Psoas muscle (tissue), 8 donors: ENCODE results near the gene ZNF286A. TPM values are rescaled to one million over a fixed set of nuclear protein-coding genes. Genes with fewer than 3 reads are reported as not detected.

Experiments used
- ATAC-seq, 4 donors: fragments of 200-7000 bp; cut with Tn5 transposase; one replicate each; pipeline ENCODE4 v1.9.1; 2020; ENCODE audit warnings: moderate library complexity in 3 of 4, mild to moderate bottlenecking in 2 of 4
- DNase-seq, 2 donors: peaks; one replicate each; pipeline ENCODE4 v3.0.0-alpha.2; 2020
- H3K27ac ChIP-seq: fragments of 200-600 bp; one replicate; pipeline ENCODE4 v1.8.0; 2022
- H3K27me3 ChIP-seq, 3 donors: fragments of 200-600 bp in 1 of 3; one replicate each; pipeline versions ENCODE4 v1.6.1 to v1.8.0; 2013 to 2022; ENCODE audit warnings: low read length in 2 of 3, mild to moderate bottlenecking in 2 of 3, moderate library complexity in 1 of 3; ENCODE audit not compliant: insufficient read depth in 3 of 3
- H3K36me3 ChIP-seq, 2 donors: fragments of 200-600 bp in 1 of 2; one replicate each; pipeline versions ENCODE4 v1.6.1 to v1.8.0; 2013 to 2022; ENCODE audit warnings: low read depth in 1 of 2, mild to moderate bottlenecking in 1 of 2, moderate library complexity in 1 of 2; ENCODE audit not compliant: insufficient read depth in 1 of 2
- H3K4me1 ChIP-seq: fragments of 200-600 bp; one replicate; pipeline ENCODE4 v1.8.0; 2022
- H3K4me3 ChIP-seq: fragments of 200-600 bp; one replicate; pipeline ENCODE4 v1.8.0; 2022; ENCODE audit warnings: mild to moderate bottlenecking
- H3K9me3 ChIP-seq: fragments of 200-600 bp; one replicate; pipeline ENCODE4 v1.8.0; 2022
- WGBS, 3 donors: extraction: QIAGEN DNeasy Blood & Tissue Kit; methylation state at CpG; one replicate each; pipeline versions ENCODE4 v1.1.6 to v1.1.7; 2013; 5-methylcytosine and 5-hydroxymethylcytosine counted together
- intact Hi-C, 2 donors: fragments of 100-400 bp; cut with DNase I; formaldehyde crosslinking; loops; one replicate each; pipeline versions ENCODE4 v1.11.0 to v1.14.2; 2022
- polyA plus RNA-seq, 3 donors: library from polyadenylated mRNA; stranded (reverse); fragments of 200-250 nt; gene quantifications; one replicate each; pipeline ENCODE4 v1.2.3, GENCODE V29; 2013
- total RNA-seq, 4 donors: library from RNA; stranded (reverse); fragmentation: NEBNext Ultra II Directional in 2 of 4; extraction: Animal tissue kit (Norgen Biotek cat#: 25700) in 2 of 4; gene quantifications; one replicate each; pipeline versions ENCODE4 v1.2.1 to v1.2.4, GENCODE V29; 2021 to 2023
- TF ChIP-seq, protein P1 (sequence below): fragments of 200-600 bp; IDR thresholded peaks from one replicate; pipeline ENCODE4 v1.8.0; 2022; ENCODE audit warnings: antibody characterized with exemption
- donor health status: healthy with polysubstance abuse.
- donor health status: DM: no; HTN: no; CAD: no; lungs with moderate emphysema.
- donor health status: Bipolar disorder and iron deficiency.
- donor health status: healthy.
- donor health status: DM: yes; HTN: yes; CAD: no.
- donor health status: DM: no; HTN: no; CAD: no.
- donor health status: DM: no; HTN: no; CAD: no.
- donor health status: DM: yes; HTN: yes; CAD: no.

The ZNF286A gene
- total and polyA plus RNA-seq, 7 donors: 3.2 to 11.8 (median 6.5) TPM

DNA sequence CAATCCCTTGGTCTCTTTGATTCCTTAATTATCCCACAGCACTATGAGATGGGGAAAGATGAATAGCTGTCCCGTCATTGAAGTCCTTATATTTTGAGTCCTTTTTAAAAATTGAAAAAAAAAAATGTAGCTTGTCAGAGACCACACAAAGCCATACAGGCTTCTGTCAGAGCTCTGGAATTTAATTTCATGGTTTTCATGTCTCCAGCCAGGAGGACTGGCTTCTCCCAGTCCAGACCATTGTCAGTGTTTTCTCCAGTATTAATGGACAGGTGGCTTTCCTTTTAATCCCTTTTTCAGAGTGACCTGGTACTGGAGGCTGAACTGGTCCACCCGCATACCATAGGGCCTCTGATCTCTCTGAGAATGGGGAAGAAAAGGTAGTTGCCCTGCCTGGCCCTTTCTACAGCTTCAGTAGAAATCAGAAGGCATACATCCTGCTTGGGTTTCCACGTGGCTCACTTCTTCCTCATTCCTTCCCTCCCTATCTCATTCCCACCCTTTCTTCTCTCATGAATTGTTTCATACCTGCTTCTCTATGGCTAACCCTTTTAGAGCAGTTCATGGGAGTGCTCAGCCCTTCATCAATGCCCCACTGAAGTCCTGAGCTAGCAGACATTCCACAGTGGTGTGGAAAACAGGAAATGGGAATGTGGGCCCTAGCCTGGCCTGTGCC, 44.5 kb upstream of the ZNF286A start:
- Histone ChIP-seq H3K36me3 (peaks cover 0 to 3% of the 10 kb centered on the region in 2 donors), H3K4me3 (no peak overlapping the region), H3K4me1 (no peaks in the 10 kb centered on the region), H3K9me3 (no peaks in the 10 kb centered on the region), H3K27ac (no peak overlapping the region), H3K27me3 (no peaks in the 10 kb centered on the region)
- WGBS, 3 donors: 55 to 61% (median 57%) methylated on average over 3 of the region's 3 CpGs
- no peak for ATAC-seq
- intact Hi-C loops: no loop called here
- DNase-seq: no peak
- TF ChIP-seq, protein P1, sequence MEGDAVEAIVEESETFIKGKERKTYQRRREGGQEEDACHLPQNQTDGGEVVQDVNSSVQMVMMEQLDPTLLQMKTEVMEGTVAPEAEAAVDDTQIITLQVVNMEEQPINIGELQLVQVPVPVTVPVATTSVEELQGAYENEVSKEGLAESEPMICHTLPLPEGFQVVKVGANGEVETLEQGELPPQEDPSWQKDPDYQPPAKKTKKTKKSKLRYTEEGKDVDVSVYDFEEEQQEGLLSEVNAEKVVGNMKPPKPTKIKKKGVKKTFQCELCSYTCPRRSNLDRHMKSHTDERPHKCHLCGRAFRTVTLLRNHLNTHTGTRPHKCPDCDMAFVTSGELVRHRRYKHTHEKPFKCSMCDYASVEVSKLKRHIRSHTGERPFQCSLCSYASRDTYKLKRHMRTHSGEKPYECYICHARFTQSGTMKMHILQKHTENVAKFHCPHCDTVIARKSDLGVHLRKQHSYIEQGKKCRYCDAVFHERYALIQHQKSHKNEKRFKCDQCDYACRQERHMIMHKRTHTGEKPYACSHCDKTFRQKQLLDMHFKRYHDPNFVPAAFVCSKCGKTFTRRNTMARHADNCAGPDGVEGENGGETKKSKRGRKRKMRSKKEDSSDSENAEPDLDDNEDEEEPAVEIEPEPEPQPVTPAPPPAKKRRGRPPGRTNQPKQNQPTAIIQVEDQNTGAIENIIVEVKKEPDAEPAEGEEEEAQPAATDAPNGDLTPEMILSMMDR: no peak

GRCh38 chr17:15657868-15658267, 41.7 kb upstream of the ZNF286A start:
- ATAC-seq: no peak

DNA sequence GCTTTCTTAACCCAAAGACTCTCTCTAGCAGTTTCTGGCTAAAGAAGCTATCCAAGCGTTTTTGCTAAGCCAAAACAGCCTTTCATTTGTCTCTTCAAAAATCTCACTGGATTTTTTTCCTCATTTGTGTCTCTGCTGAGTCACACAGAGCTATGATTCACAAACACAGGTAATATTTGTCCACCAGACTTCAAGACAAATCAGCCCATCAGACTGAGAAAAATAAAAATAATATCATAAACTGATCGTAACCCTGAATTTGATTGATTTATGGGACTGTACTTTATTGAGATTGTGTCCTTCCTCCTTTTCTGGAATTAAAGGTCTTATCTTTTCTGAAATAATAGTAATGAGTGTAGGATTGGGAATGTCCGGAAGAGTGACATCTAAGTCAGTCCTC, 41.3 kb upstream of the ZNF286A start:
- Histone ChIP-seq H3K27me3 (no peaks in the 10 kb centered on the region), H3K27ac (no peak overlapping the region), H3K9me3 (no peaks in the 10 kb centered on the region), H3K4me1 (no peaks in the 10 kb centered on the region), H3K4me3 (no peak overlapping the region), H3K36me3 (peaks cover 0 to 3% of the 10 kb centered on the region in 2 donors)
- DNase-seq (no peak), ATAC-seq (no peak)
- TF ChIP-seq, protein P1: no peak
- intact Hi-C loops: no loop called here
- 88 to 93% (median 92%) methylated on average over 3 of the region's 3 CpGs for WGBS, 3 donors

More at GRCh38 chr17:15657868-15658267, 41.7 kb upstream of the ZNF286A start:
- no peaks in the 10 kb centered on the region for H3K4me1 ChIP-seq
- no peak overlapping the region for H3K27ac ChIP-seq
- no peaks in the 10 kb centered on the region for H3K27me3 ChIP-seq
- no peaks in the 10 kb centered on the region for H3K9me3 ChIP-seq
- intact Hi-C loops: no loop called here
- DNase-seq: no peak
- H3K4me3 ChIP-seq: no peak overlapping the region
- TF ChIP-seq, protein P1: no peak
- H3K36me3 ChIP-seq: peaks cover 0 to 3% of the 10 kb centered on the region in 2 donors

GRCh38 chr17:15659236-15659635, 40.3 kb upstream of the ZNF286A start:
- Histone ChIP-seq H3K4me1 (no peaks in the 10 kb centered on the region), H3K36me3 (peaks cover 0 to 12% of the 10 kb centered on the region in 2 donors), H3K27me3 (no peaks in the 10 kb centered on the region), H3K9me3 (no peaks in the 10 kb centered on the region), H3K4me3 (no peak overlapping the region), H3K27ac (no peak overlapping the region)
- DNase-seq: no peak
- intact Hi-C loops: no loop called here
- no peak for ATAC-seq
- TF ChIP-seq, protein P1: no peak
- 86 to 91% (median 90%) methylated on average over 6 of the region's 6 CpGs for WGBS, 3 donors

- 66 to 71% (median 70%) methylated on average over 4 of the region's 4 CpGs for WGBS, 3 donors
- ATAC-seq (no peak), DNase-seq (no peak)
- Histone ChIP-seq H3K27me3 (no peaks in the 10 kb centered on the region), H3K4me3 (no peak overlapping the region), H3K9me3 (no peaks in the 10 kb centered on the region), H3K4me1 (no peaks in the 10 kb centered on the region), H3K27ac (peak overlapping the region; percentile 21), H3K36me3 (peaks cover 0 to 13% of the 10 kb centered on the region in 2 donors)
- intact Hi-C loops: no loop called here
- TF ChIP-seq, protein P1: no peak
Observed at GRCh38 chr17:15659663-15660062, 39.9 kb upstream of the ZNF286A start.
